Activated gamma-delta T cell treated with anti-CD3 and anti-CD28 coated beads, Interleukin-2, amount 50 U/mL, for 16 hours (primary cell): Measurements from ENCODE around the gene NCKAP5.
"Not testable (repeated sequence)": the region's sequence is repeated elsewhere in the genome, so short reads cannot be mapped to it uniquely, and the experiment has no call there.

ENCODE experiments used
- DNase-seq: peaks from one replicate; pipeline ENCODE4 v3.0.0-alpha.2; 2020; ENCODE audit warnings: low read depth

Gene NCKAP5

DNA sequence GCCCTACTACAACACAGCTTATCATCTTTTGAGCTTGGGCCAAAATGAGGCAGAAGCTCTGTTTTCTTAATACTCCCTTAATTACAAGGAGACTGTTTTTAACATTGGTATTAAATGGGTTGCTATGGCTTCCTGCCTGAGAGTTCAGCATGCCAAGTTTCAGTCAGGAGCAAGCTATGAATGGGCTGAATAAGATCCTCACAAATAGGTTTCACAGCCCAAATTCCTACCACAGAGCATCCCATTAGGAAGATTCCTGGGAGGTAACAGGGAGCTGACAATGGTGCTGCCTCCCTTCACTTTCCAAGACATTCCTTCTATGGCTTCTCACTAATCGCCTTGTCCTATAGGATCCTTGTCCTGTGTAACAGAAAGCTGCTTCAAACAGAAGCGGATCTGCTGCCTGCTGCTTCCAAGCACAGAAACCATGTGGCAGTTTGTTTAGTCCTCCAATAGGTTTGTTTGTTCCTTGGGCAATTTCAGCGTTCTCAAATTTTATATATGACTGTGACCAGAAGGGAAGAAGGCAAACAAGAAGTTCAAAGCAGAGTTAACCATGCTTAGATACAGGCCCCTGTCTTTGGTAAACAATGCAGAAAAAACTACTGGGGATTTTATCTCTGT lies 70.9 kb downstream of the NCKAP5 start:
- no peak for DNase-seq

DNA sequence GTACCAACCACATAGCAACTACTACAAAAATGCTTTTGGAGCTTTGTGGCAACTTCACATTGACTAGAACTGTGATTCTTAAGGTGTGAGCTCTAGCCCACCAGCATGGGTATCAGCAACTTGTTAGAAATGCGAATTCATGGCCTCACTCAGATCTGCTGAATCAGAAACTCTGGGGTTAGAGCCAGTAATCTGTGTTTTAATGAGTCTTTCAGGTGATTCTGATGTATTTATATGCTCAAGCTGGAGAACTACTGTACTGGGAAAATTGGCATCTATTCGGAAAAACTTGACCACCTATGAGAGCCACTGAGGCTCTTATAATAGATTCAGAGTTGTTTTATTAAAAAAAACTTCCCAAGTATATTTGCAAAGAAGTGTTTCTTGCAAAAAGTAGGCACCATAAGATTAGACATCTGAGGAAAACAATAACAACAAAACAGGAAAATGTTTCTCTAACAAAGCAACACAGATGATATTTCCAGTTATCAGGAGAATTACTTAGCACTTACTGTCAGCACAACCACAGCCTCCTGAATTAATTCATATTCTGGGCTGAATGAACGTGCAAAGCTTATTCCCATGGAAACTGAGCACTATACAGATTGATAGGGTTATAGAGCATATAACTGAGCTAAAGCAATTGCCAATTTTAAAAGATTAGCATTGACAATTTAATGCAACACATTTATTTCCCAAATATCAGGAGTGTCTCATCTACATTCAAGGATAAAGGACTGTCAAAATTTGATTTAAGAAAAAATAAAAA lies 71.6 kb downstream of the NCKAP5 start:
- DNase-seq = no peak

DNA sequence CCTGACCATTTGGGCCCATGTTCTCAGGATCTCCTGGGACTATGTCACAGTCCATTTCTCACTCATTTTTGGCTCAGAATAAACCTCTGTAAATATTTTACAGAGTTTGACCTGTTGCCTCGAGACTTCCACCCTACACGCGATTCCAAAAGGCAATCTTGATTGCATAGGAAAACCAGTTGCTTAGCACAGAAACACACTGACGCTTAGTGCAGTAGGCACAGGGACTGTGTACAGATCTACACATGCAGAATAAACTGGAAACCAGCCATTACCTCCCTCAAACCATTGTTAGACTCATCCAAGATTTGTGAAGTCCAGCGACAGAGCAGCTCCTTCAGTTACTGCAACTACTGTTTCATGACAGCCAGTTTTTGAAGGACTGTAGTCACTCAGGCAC lies 73.0 kb downstream of the NCKAP5 start:
- DNase-seq = no peak

DNA sequence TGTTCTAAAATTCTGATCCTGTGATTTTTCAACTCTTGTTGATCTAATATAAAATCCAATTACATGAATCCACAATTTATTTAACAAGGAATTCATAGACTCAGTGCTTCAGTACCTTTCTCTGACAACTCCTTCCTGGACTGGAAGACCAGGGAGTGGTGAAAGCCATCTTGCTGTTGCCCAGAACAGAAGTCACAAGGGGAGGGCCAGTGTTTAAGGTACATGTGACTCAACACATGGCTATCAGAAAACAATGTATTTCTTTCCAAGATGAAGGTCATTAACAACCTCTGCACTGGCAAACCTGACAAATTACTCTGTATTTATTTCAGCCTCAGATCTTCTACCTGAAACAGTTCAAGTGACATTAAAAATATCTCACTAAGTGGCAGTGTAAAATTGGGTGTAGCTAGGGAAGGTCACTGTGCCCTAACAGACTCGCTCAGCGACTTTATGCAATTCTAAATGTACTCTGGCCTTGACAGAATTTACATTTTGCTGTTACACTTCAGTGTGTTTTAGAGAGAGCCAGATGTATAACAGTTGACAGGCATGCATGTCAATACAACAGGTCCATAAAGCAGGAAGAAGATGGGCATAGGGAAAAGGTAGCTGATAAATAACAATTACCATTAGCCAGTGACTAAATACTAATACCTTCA lies 75.4 kb downstream of the NCKAP5 start:
- no peak for DNase-seq

DNA sequence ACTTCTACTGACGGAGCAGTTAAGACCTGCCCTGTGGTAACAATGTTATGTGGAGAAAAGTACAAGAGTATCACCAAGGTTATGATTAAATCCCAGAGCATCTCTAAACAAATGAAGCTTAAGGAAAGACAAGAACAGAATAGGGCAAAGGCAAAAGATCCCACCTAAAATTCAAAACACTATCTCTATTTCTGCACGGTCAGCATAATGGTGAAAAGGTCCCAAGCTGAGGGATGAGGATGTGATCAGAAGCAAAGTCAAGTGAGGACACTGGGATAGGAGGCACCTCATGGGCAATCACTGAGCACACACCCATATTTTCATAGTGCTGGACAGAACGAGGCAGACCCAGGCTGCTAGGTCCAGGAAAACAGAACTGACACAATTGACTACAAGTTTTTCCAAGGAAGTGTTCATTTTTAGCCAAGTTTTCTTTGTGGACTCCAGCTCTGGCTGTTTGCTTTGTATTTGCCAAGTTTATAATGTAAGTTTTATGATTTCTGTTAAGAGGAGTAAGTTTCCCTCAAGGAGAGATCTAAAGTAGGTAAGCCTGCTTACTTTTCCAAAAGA lies 77.8 kb downstream of the NCKAP5 start:
- DNase-seq = no peak

DNA sequence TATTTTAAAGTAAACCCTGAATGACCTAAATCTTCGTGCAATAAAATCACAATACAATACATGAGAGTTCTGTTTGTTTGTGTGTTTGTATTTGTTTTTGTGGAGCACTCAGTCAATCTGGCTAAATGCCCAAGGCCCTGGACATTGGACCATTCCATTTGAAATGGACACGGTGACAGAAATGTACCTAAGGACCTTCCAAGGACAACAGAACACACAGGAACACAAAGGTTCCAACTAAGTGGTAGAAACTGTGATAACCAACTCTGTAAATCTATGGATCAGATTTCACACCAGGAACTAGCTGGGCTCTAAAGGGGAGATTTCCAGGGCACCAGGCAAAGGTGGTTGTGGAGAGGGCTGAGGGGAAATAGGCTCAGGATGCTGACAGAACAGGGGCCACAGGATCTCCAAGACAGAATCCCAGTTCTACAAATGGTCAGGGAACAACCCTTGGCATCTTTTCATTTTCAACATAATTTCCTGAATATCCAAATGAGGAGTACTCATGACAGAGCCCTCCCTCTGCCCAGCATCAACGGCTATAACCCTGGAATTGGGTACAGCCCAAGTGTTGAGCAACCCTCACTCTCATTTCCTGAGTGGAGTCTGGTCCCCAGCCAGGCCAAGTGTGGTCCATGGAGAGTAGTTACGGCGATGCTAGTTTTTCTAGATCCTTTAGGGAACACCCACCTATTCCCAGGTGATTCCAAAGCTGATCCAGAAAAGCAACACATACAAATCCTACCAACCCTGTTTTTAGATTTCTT lies 78.4 kb downstream of the NCKAP5 start:
- no peak for DNase-seq

DNA sequence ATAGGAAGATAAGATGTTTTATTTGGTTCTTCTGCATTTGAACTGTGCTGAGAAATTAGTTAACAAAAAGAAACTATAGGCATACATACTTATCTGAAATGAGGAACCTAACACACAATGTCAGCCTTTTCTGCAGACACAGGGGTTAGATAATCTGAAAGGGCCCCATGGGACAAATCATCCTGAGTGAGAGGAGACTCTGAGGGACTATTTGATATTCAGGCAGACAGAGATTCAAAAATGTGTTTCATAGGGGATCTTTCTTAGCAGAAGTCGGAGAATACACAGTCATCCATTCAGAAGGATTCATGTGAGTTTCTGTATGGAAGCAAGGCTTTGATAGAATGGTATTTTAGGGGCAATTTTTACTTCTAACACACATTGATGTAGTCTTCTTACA lies 79.1 kb downstream of the NCKAP5 start:
- no peak for DNase-seq

DNA sequence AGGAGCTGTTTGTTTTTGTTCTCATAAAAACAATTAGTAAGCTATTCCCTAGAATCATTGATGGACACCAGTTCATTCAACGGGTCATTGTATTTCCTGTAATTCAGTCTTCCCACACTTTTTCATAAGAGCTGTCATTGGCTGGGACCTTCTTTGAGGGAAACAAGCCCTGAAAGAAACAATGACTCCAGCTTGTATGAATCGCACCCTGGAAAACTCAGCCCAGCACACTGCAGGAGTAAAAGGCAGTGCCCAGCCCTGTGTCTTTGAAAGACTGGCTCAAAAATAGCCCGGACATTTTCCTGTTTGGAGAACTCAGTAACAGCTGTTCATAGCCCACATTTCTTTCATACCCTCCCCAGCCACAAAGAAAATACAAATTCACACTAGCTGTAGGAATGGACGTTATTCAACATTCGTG lies 81.5 kb downstream of the NCKAP5 start:
- no peak for DNase-seq

DNA sequence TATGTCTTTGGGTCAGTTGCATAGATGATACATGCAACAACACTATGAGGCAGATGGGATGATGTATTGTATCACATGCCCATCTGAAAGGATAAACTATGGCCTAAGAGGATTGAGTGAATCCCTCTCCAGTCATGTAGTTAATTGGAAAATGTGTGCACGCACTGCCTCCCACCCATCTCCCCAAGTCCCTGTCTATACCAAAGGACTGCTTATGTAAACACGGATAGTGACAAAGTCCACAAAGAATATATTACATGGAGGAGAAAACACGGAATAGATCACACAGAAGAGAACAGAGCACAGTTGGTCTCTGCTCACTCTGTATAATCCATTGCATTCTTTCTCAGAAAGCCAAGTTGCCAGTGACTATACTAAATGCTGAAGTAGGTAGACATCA lies 82.4 kb downstream of the NCKAP5 start:
- DNase-seq = no peak

DNA sequence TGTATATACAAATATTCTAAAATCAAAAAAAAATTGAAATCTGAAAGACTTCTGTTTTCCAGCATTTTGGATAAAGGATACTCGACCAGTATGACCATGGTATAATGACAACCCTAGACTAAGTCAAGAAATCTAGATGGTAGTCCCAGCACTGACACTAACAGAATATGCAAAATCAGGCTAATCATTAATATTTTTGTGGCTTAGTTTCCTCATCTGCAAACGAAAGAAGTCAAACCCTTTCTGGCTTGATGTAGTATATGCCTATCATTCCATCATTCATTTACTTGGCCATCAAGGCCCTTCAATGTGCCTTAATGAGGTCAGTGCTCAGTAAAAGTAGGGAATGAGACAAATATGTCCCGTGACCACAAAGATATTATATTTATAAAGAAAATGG lies 83.5 kb downstream of the NCKAP5 start:
- no peak for DNase-seq

DNA sequence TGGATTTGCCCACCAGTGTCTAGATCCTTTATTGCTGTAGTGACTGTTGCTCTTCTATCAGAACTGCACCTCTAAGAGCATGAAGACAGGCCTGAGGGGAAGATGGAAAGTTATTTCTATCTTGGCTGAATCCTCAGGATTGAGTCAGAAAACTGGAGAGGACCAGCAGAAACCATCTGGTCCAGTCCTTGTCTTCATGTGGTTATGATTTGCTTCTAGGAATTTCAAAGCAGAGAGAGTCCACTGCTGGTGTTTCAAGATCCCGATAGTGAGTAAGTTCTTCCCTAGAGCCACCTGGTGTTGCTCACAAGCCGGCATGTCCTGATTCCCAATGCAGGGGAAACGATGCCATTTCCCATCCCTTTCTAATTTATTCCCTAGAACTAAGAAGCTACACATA lies 84.2 kb downstream of the NCKAP5 start:
- no peak for DNase-seq

DNA sequence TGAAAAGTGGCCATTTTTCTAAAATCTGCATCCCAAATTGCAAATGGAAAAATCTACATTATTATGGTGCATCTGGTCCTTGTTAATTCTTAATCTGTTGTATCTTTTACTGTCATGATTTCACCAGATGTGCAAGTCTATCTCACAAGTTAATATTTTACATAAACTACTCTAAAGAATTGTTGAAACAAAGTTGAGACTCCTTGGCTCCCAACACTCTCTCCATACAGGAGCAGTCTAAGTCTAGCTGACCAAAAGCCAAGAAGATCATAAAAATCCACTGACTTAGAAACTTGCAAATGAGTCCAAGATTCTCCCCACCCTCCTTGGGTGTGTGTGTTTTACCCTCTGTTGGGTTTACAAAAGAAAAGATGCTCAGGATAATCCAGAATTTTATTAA lies 85.1 kb downstream of the NCKAP5 start:
- DNase-seq = no peak

DNA sequence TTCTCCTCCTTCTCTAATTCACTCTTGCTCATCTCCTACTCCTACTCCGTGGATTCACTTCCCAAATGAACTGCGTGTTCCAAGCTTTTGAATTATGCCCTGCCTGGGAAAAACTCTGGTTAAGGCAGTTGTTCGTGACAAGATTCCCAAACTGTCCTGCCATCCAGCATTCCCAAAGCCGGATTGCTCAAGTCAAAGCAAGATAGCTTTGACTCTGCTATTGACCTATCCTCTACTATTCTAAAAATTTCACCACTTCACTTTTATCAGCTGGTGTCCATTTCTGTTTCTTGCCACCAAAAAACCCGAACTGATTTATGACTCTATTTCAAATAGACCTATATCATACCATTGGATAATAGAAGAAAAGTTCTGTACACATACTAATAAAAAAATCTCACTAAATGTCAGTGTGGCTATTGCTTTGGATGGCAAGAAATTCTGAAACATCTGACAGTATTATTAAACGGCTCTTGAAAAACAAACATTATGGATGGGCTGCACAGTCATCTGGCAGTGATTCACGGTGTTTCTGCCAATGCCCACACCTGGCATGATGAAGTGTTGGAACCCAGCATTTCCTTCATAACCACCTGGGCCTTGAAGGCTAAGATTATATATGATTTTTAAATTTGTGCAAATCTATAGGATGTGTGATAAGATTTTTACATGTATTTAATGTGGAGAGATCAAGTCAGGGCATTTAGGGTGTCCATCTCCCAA lies 87.4 kb downstream of the NCKAP5 start:
- no peak for DNase-seq

DNA sequence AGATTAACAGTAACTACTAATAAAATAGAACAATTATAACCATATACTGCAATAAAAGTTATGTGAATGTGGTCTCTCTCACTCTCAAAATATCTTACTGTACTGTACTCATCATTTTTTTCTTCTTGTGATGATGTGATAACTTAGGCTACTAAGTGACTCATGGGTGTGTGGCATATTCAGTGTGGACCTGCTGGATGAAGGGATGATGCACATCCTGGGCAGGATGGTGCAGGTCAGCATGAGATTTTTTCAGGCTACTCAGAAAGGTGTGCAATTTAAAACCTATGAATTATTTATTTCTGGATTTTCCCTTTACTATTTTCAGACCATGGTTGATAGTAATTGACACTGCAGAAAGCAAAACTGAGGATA lies 90.7 kb downstream of the NCKAP5 start:
- no peak for DNase-seq

DNA sequence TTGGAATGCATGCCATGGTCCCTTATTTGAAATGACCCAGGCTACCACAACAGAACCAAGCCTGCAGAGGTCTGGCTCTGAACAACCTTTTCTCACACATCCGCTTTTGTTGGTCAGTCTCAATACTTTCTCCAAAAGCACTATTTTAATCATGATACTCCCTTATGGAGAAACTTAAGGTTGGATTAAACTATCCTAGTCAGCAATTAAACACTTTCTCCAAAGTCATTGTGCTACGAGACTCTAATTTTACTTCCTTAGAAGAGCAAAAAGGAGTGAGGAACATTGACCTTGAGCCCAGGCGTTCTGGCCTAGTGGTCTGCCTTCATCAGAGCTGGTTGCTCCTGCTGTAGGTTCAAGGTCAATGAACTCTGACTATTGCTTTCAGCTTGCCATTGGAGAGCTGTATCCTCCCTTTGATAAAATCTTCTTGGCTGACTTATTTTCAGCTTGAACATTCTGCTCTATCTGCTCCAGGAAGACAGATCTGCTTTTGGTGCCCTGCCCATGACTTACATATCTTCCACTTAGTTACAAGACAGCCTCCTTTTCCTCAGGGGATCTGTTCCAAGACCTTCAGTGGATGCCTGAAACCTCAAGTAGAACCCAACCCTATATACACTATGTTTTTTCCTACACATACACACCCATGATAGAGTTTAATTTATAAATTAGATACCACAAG lies 91.2 kb downstream of the NCKAP5 start:
- no peak for DNase-seq

DNA sequence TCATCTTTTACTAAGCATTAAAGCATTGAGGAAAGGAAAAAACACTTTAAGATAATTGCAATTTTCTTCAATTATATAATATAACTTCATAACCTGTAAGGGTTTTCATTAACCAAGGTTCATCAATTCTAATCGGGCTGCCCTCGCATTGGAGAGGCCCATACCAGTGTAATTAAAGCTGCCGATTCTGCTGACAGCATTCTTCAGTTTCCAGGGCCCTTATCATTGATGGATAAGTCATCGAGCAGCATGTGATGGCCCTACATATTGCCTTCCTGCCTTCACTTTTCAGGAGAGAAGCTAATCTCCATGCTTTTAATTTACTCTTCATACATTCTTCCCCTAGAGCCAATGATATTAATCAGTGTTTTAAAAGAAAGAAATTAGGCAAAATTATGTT lies 92.0 kb downstream of the NCKAP5 start:
- no peak for DNase-seq

DNA sequence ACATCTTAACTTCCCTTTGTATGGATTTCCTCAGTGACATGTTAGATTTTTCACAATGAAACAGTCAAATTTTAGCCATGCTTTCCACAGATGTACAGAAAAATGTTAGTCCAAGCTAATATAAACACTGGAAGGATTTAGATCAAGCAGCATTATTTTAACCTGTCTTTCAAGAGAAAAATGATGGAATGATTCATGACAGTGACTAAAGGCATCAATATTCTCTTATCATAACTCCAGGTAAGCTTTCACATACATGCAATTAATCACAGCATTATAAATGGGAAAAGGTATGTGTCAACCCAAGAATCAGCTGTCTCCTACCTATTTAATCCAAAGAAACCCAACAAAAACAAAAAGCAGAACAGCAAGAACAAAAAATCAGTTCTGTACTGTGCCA lies 92.7 kb downstream of the NCKAP5 start:
- no peak for DNase-seq

DNA sequence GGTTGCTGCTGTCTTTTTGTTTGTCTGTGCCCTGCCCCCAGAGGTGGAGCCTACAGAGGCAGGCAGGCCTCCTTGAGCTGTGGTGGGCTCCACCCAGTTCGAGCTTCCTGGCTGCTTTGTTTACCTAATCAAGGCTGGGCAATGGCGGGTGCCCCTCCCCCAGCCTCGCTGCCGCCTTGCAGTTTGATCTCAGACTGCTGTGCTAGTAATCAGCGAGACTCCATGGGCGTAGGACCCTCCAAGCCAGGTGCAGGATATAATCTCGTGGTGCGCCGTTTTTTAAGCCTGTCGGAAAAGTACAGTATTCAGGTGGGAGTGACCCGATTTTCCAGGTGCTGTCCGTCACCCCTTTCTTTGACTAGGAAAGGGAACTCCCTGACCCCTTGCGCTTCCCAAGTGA lies 97.8 kb downstream of the NCKAP5 start:
- DNase-seq = not testable (repeated sequence)

DNA sequence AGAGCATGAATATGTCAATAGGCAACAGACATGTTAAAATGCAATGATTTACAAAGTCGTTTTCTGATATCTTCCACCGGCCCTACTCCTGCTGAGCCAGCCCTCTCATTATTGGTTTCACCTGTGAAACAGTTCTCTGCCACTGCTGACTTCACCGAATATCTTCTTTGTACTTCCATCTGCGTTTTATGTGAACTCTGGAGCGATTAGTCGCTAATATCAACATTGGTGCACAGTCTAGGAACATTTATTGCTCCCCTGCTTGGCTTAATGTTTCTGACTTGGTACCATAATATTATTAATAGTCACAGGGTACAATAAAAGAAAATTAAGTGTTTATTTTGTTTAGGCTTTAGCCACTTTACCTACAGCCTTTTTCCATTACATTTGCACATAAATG lies 105.5 kb downstream of the NCKAP5 start:
- DNase-seq = no peak

DNA sequence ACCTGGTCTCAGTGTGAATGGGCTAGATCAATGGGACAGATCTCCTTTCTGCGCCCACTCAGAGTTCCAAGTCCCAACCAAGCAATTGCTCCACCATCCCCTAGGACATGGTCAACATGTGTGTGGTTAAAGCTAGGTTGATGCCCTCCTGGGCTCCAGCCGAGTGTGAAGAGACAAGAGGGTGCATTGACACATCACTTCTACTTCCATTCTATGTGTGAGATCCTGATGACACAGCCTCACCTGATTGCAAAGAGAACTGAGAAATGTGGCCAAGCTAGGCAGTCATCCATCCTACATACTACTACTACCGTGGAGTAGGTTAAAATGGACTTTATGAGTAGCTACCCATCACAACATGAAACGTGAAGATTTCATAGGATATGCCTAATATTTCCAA lies 106.8 kb downstream of the NCKAP5 start:
- no peak for DNase-seq

DNA sequence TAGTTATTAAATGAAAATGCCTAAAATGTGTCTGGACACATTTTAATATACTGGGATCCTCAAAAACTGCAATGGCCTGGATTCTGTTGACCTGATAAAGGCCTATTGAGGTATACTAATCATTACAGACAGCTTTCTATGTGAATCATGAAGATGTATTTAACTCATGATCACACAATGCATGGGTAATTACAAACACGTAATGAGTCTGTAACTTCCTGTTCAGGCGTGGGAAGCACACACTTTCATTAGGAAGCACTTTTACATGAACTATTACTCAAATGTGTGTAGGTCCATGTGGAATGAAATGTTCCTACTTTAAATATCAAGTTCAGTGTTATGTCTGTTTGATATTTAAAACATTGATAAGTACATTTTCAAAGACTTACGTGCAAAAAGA lies 108.7 kb downstream of the NCKAP5 start:
- no peak for DNase-seq
